Colonic mucosa (tissue), 4 donors: ENCODE data around the gene FCN2. TPM values are rescaled to one million over a fixed set of nuclear protein-coding genes. Genes with fewer than 3 reads are reported as not detected.

Source experiments
- DNase-seq: peaks from one replicate; pipeline ENCODE4 v3.0.0-alpha.2; 2020
- H3K27ac ChIP-seq: fragments of 200-600 bp; one replicate; pipeline ENCODE4 v1.8.0; 2021
- H3K27me3 ChIP-seq: fragments of 200-600 bp; one replicate; pipeline ENCODE4 v1.8.0; 2021
- H3K36me3 ChIP-seq: fragments of 200-600 bp; one replicate; pipeline ENCODE4 v1.8.0; 2021
- H3K4me1 ChIP-seq: fragments of 200-600 bp; one replicate; pipeline ENCODE4 v1.8.0; 2021; ENCODE audit warnings: mild to moderate bottlenecking
- H3K4me3 ChIP-seq: fragments of 200-600 bp; one replicate; pipeline ENCODE4 v1.8.0; 2021
- H3K9ac ChIP-seq, 2 donors: one replicate each; pipeline ENCODE4 v1.7.0; 2013; ENCODE audit warnings: control low read depth in 2 of 2, low read depth in 2 of 2, low read length in 2 of 2
- H3K9me3 ChIP-seq: fragments of 200-600 bp; one replicate; pipeline ENCODE4 v1.8.0; 2021
- intact Hi-C: fragments of 100-400 bp; cut with DNase I; formaldehyde crosslinking; loops from one replicate; pipeline ENCODE4 v1.14.1; 2022
- total RNA-seq, 2 donors: library from RNA; stranded (reverse); fragmentation: NEBNext Ultra II Directional in 1 of 2; extraction: Animal tissue kit (Norgen Biotek cat#: 25700) in 1 of 2; gene quantifications; one replicate each; pipeline ENCODE4 v1.2.1, GENCODE V29; 2021
- TF ChIP-seq, protein P1 (sequence below): fragments of 200-600 bp; IDR thresholded peaks from one replicate; pipeline ENCODE4 v1.8.0; 2022; ENCODE audit warnings: antibody characterized with exemption, mild to moderate bottlenecking
- donor health status: healthy.
- donor health status: DM: no; HTN: no; CAD: no.
- donor health status: DM: no; HTN: no; CAD: no.

FCN2 gene
- total RNA-seq, 2 donors from 2014 or later, result not detected

- Histone ChIP-seq H3K27ac (no peak overlapping the region), H3K4me3 (no peak overlapping the region), H3K27me3 (no peaks in the 10 kb centered on the region), H3K4me1 (no peaks in the 10 kb centered on the region), H3K9me3 (no peaks in the 10 kb centered on the region), H3K36me3 (no peaks in the 10 kb centered on the region), H3K9ac (no peak overlapping the region)
- TF ChIP-seq, protein P1, sequence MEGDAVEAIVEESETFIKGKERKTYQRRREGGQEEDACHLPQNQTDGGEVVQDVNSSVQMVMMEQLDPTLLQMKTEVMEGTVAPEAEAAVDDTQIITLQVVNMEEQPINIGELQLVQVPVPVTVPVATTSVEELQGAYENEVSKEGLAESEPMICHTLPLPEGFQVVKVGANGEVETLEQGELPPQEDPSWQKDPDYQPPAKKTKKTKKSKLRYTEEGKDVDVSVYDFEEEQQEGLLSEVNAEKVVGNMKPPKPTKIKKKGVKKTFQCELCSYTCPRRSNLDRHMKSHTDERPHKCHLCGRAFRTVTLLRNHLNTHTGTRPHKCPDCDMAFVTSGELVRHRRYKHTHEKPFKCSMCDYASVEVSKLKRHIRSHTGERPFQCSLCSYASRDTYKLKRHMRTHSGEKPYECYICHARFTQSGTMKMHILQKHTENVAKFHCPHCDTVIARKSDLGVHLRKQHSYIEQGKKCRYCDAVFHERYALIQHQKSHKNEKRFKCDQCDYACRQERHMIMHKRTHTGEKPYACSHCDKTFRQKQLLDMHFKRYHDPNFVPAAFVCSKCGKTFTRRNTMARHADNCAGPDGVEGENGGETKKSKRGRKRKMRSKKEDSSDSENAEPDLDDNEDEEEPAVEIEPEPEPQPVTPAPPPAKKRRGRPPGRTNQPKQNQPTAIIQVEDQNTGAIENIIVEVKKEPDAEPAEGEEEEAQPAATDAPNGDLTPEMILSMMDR, result no peak
- no peak for DNase-seq
- intact Hi-C loops, result no loop called here
These were observed 45.6 kb upstream of the FCN2 start for GRCh38 chr9:134834957-134835419.

- no peak for DNase-seq
- intact Hi-C loops, result no loop called here
These were observed 45.2 kb upstream of the FCN2 start for GRCh38 chr9:134835448-134835847.

DNA sequence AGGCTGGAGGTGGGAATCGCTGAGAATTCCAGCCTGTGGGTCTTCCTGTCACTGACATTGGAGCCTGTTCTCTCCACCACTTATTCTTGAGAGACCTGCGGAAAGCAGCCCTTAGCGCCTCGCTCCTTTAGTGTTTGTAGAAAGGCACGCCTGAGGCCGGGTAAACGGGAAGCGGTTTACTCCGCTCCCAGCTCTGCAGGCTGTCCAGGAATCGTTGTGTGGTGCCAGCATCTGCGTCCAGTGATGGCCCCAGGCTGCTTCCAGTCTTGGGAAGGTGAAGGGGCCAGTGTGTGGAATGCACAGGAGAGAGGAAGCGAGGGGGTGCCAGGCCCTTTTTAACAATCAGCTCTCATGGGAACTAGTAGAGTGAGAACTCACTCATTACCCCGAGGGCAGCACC lies 44.6 kb upstream of the FCN2 start:
- Histone ChIP-seq H3K9me3 (no peaks in the 10 kb centered on the region), H3K36me3 (no peaks in the 10 kb centered on the region), H3K4me1 (no peaks in the 10 kb centered on the region), H3K4me3 (no peak overlapping the region), H3K27ac (no peak overlapping the region), H3K27me3 (no peaks in the 10 kb centered on the region), H3K9ac (no peak overlapping the region)
- intact Hi-C loops, result no loop called here
- TF ChIP-seq, protein P1, result no peak
- no peak for DNase-seq

More at GRCh38 chr9:134835448-134835847, 45.2 kb upstream of the FCN2 start:
- no peaks in the 10 kb centered on the region for H3K36me3 ChIP-seq
- H3K4me1 ChIP-seq, result no peaks in the 10 kb centered on the region
- no peak overlapping the region for H3K4me3 ChIP-seq
- TF ChIP-seq, protein P1, result no peak
- no peak overlapping the region for H3K9ac ChIP-seq
- no peaks in the 10 kb centered on the region for H3K9me3 ChIP-seq
- no peak overlapping the region for H3K27ac ChIP-seq
- H3K27me3 ChIP-seq, result no peaks in the 10 kb centered on the region

DNA sequence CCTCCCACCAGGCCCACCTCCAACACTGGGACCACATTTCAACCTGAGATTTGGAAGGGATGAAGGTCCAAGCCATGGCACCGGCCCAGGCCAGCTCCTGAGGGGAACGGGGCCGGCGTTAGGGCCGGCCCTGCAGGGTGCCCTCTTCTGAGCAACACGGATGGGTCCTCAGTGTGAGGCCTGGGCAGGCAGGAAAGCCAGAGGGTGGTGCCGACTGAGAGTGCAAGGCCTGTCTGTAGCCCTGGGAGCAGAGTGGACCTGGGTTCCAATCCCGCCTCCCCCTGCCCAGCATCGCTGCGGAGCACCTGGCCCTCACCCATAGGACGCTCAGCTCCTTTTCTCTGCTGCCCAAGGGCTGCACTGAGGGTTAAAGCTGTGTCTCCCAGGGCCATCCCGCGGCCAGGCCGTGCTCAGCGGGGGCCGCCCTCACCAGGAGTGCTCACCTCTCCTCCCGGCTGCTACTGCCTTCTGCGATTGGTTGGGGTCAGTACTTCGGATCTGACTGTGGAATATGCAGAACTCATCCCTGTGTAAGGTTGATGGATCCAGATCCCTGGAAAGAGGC lies 44.1 kb upstream of the FCN2 start:
- H3K36me3 ChIP-seq, result no peaks in the 10 kb centered on the region
- intact Hi-C loops, result no loop called here
- DNase-seq, result no peak

GRCh38 chr9:134837529-134837928 lies 43.1 kb upstream of the FCN2 start:
- H3K4me3 ChIP-seq, result no peak overlapping the region
- no peaks in the 10 kb centered on the region for H3K27me3 ChIP-seq
- TF ChIP-seq, protein P1, result no peak
- no peak overlapping the region for H3K9ac ChIP-seq
- intact Hi-C loops, result no loop called here
- no peak for DNase-seq
- no peaks in the 10 kb centered on the region for H3K9me3 ChIP-seq
- H3K36me3 ChIP-seq, result no peaks in the 10 kb centered on the region
- no peak overlapping the region for H3K27ac ChIP-seq
- H3K4me1 ChIP-seq, result no peaks in the 10 kb centered on the region

More for the DNA sequence above, 44.1 kb upstream of the FCN2 start:
- no peaks in the 10 kb centered on the region for H3K27me3 ChIP-seq
- no peak overlapping the region for H3K9ac ChIP-seq
- no peak overlapping the region for H3K4me3 ChIP-seq
- H3K27ac ChIP-seq, result no peak overlapping the region
- TF ChIP-seq, protein P1, result no peak
- H3K4me1 ChIP-seq, result no peaks in the 10 kb centered on the region
- no peaks in the 10 kb centered on the region for H3K9me3 ChIP-seq
